ENCODE measurements around the gene NCOA7. TPM values are rescaled to one million over a fixed set of nuclear protein-coding genes. Genes with fewer than 3 reads are reported as not detected.

Gene NCOA7
- total RNA-seq, 1 experiment from 2014 or later: 67.9 TPM

DNA sequence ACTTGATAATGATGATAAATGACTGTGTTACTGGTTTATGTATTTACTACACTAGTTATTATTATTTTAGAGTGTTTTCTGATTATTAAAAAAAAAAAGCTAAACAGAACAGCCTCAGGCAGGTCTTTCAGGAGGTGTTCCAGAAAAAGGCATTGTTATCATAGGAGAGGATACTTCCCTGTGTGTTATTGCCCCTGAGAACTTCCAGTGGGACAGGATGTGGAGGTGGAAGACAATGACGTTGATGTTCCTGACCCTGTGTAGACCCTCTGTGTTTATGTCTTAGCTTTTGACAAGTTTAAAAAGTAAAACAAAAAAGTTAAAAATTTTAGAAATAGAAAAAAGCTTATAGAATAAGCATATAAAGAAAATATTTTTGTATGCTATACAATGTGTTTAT, 49.1 kb downstream of the NCOA7 start:
- ChIA-PET CTCF (no interaction called here), POLR2A (no interaction called here)
- BruUV-seq (replicated peaks): no TSS peak
- no peaks in the 10 kb centered on the region for H3K36me3 ChIP-seq (ENCODE audit: control insufficient read depth, insufficient read depth, low read length)
- intact Hi-C loops (cut with micrococcal nuclease; ENCODE audit: unreplicated experiment): no loop called here
- Mint-ChIP-seq H3K4me1 (ENCODE audit: low read depth, unreplicated experiment) (peaks cover 8% of the 10 kb centered on the region), H3K9me3 (ENCODE audit: unreplicated experiment) (no peaks in the 10 kb centered on the region), H3K27me3 (ENCODE audit: insufficient read depth, unreplicated experiment) (no peaks in the 10 kb centered on the region), H3K36me3 (ENCODE audit: insufficient read depth, unreplicated experiment) (no peaks in the 10 kb centered on the region), H3K27ac (ENCODE audit: unreplicated experiment) (no peak overlapping the region), H3K4me3 (ENCODE audit: unreplicated experiment) (no peak overlapping the region)
- H3K4me1 ChIP-seq: peaks cover 7% of the 10 kb centered on the region
- H3K27me3 ChIP-seq (replicated peaks; ENCODE audit: control insufficient read depth, insufficient read depth, low read length): no peaks in the 10 kb centered on the region
- H3K9me3 ChIP-seq: no peaks in the 10 kb centered on the region
- no peak for DNase-seq
- no peak for TF ChIP-seq CTCF (IDR thresholded peaks at IDR 0.05; ENCODE audit: insufficient read depth in 1 of 2, low read depth in 1 of 2, low read length in 1 of 2, severe bottlenecking in 1 of 2, unreplicated experiment in 1 of 2)
- no peak overlapping the region for H3K4me3 ChIP-seq (ENCODE audit: low read depth, low read length)

GRCh38 chr6:125841356-125842090, 50.8 kb downstream of the NCOA7 start:
- ChIA-PET POLR2A (no interaction called here), CTCF (interaction anchor here (0.6 kb wide), 1 partner anchor 56 kb away, joined by 3 read pairs; no protein-coding TSS in a partner anchor)
- H3K4me3 ChIP-seq (ENCODE audit: low read depth, low read length): no peak overlapping the region
- H3K4me1 ChIP-seq: peaks cover 10% of the 10 kb centered on the region
- Mint-ChIP-seq H3K4me1 (ENCODE audit: low read depth, unreplicated experiment) (peaks cover 19% of the 10 kb centered on the region), H3K36me3 (ENCODE audit: insufficient read depth, unreplicated experiment) (no peaks in the 10 kb centered on the region), H3K27ac (ENCODE audit: unreplicated experiment) (no peak overlapping the region), H3K4me3 (ENCODE audit: unreplicated experiment) (no peak overlapping the region), H3K27me3 (ENCODE audit: insufficient read depth, unreplicated experiment) (no peaks in the 10 kb centered on the region), H3K9me3 (ENCODE audit: unreplicated experiment) (no peaks in the 10 kb centered on the region)
- no peaks in the 10 kb centered on the region for H3K36me3 ChIP-seq (ENCODE audit: control insufficient read depth, insufficient read depth, low read length)
- DNase-seq: no peak
- no TSS peak for BruUV-seq (replicated peaks)
- intact Hi-C loops (cut with micrococcal nuclease; ENCODE audit: unreplicated experiment): no loop called here
- no peaks in the 10 kb centered on the region for H3K27me3 ChIP-seq (replicated peaks; ENCODE audit: control insufficient read depth, insufficient read depth, low read length)
- no peaks in the 10 kb centered on the region for H3K9me3 ChIP-seq
- no peak for TF ChIP-seq CTCF (IDR thresholded peaks at IDR 0.05; ENCODE audit: insufficient read depth in 1 of 2, low read depth in 1 of 2, low read length in 1 of 2, severe bottlenecking in 1 of 2, unreplicated experiment in 1 of 2)

DNA sequence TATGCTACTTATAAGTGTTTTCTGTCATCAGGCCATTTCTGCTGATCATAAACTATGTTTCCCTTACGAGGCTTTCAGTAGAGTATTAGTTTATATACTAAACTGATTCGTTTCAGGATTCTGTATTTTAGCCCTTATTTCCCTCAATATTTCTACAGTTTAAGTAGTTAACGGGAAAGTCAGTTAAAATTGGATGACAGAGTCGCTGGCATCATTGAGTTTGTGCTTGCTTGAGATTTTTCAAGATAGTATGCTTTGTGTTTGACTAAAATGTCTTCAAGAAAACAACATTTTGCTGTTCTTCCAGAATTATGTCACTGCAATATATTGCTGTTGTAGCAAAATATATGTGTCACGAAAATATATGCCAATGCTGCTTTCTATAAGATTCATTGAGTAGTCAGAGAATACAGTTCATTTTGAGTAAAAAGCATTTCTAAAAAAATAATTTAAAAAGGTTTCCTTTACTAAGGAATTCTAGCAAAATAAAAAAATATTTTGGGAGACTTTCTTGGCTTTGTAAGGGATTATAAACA, 51.4 kb downstream of the NCOA7 start:
- ChIA-PET CTCF (no interaction called here), POLR2A (no interaction called here)
- Histone ChIP-seq H3K27me3 (replicated peaks; ENCODE audit: control insufficient read depth, insufficient read depth, low read length) (no peaks in the 10 kb centered on the region), H3K36me3 (ENCODE audit: control insufficient read depth, insufficient read depth, low read length) (no peaks in the 10 kb centered on the region), H3K4me3 (ENCODE audit: low read depth, low read length) (no peak overlapping the region), H3K4me1 (peaks cover 17% of the 10 kb centered on the region), H3K9me3 (no peaks in the 10 kb centered on the region)
- H3K36me3 Mint-ChIP-seq (ENCODE audit: insufficient read depth, unreplicated experiment): no peaks in the 10 kb centered on the region
- H3K9me3 Mint-ChIP-seq (ENCODE audit: unreplicated experiment): no peaks in the 10 kb centered on the region
- TF ChIP-seq CTCF (IDR thresholded peaks at IDR 0.05; ENCODE audit: insufficient read depth in 1 of 2, low read depth in 1 of 2, low read length in 1 of 2, severe bottlenecking in 1 of 2, unreplicated experiment in 1 of 2): no peak
- DNase-seq: no peak
- no peaks in the 10 kb centered on the region for H3K27me3 Mint-ChIP-seq (ENCODE audit: insufficient read depth, unreplicated experiment)
- intact Hi-C loops (cut with micrococcal nuclease; ENCODE audit: unreplicated experiment): no loop called here
- BruUV-seq (replicated peaks): no TSS peak
- peaks cover 19% of the 10 kb centered on the region for H3K4me1 Mint-ChIP-seq (ENCODE audit: low read depth, unreplicated experiment)
- no peak overlapping the region for H3K27ac Mint-ChIP-seq (ENCODE audit: unreplicated experiment)
- H3K4me3 Mint-ChIP-seq (ENCODE audit: unreplicated experiment): no peak overlapping the region

Data from Caco-2 (cell line).